MV-4-11 (cell line): Measurements from ENCODE around the gene CSF3R.

ENCODE experiments used
- DNase-seq: peaks from one replicate; lab custom pipeline; 2025; lab: John Stamatoyannopoulos, UW

CSF3R gene

GRCh38 chr1:36482724-36483388 lies at the start of gene CSF3R:
Gene CSF3R, minus strand, starts transcription at chr1:36482913. Its CDS starts 3,417 bp downstream, at chr1:36479496.
- DNase-seq = peak; percentile 77

- no peak for DNase-seq
Measured at GRCh38 chr1:36531833-36532232, 49.1 kb upstream of the CSF3R start.

GRCh38 chr1:36530791-36531190 lies 48.1 kb upstream of the CSF3R start:
- DNase-seq = no peak

GRCh38 chr1:36530261-36530660 lies 47.5 kb upstream of the CSF3R start:
- no peak for DNase-seq

- DNase-seq = no peak
Measured at GRCh38 chr1:36529769-36530260, 47.1 kb upstream of the CSF3R start.

- no peak for DNase-seq
Measured at GRCh38 chr1:36528361-36529349, 45.9 kb upstream of the CSF3R start.

- no peak for DNase-seq
Measured at GRCh38 chr1:36525166-36525565, 42.5 kb upstream of the CSF3R start.

- DNase-seq = no peak
Measured at GRCh38 chr1:36524359-36525062, 41.8 kb upstream of the CSF3R start.

GRCh38 chr1:36523850-36524249 lies 41.1 kb upstream of the CSF3R start:
- no peak for DNase-seq

- DNase-seq = no peak
Measured at GRCh38 chr1:36523230-36523495, 40.5 kb upstream of the CSF3R start.

GRCh38 chr1:36522461-36523229 lies 39.9 kb upstream of the CSF3R start:
- DNase-seq = no peak

GRCh38 chr1:36522021-36522420 lies 39.3 kb upstream of the CSF3R start:
- DNase-seq = no peak

- DNase-seq = no peak
Measured at GRCh38 chr1:36520771-36521420, 38.2 kb upstream of the CSF3R start.

GRCh38 chr1:36520056-36520455 lies 37.3 kb upstream of the CSF3R start:
- DNase-seq = no peak

- peak; percentile 75 for DNase-seq
Measured at GRCh38 chr1:36517011-36517771, 34.5 kb upstream of the CSF3R start.

GRCh38 chr1:36516372-36517010 lies 33.8 kb upstream of the CSF3R start:
- peak; percentile 42 for DNase-seq

- no peak for DNase-seq
Measured at GRCh38 chr1:36515315-36516138, 32.8 kb upstream of the CSF3R start.

- no peak for DNase-seq
Measured at GRCh38 chr1:36514501-36514900, 31.8 kb upstream of the CSF3R start.
